Peyer's patch (tissue), 4 donors: ENCODE data around the gene RAD51D. TPM values are rescaled to one million over a fixed set of nuclear protein-coding genes. Genes with fewer than 3 reads are reported as not detected.

ENCODE experiments used
- DNase-seq, 3 donors: peaks; one replicate each; pipeline ENCODE4 v3.0.0-alpha.2; 2017 to 2019
- H3K27ac ChIP-seq, 4 donors: fragments of 200-600 bp; sonication (generic); one replicate each; pipeline ENCODE4 v1.5.1; 2016 to 2019
- H3K27me3 ChIP-seq, 2 donors: fragments of 200-600 bp; sonication (generic); one replicate each; pipeline ENCODE4 v1.5.1; 2019
- H3K36me3 ChIP-seq, 3 donors: fragments of 200-600 bp; sonication (generic); one replicate each; pipeline ENCODE4 v1.5.1; 2016 to 2019
- H3K4me1 ChIP-seq, 4 donors: fragments of 200-600 bp; sonication (generic); one replicate each; pipeline ENCODE4 v1.5.1; 2016 to 2019
- H3K4me3 ChIP-seq, 4 donors: fragments of 200-600 bp; sonication (generic); 1 replicate in 3 of 4; 2 replicates in 1 of 4; pipeline ENCODE4 v1.5.1; 2016 to 2019; ENCODE audit warnings: mild to moderate bottlenecking in 1 of 4
- H3K9me3 ChIP-seq, 4 donors: fragments of 200-600 bp; sonication (generic); one replicate each; pipeline ENCODE4 v1.5.1; 2016 to 2019; ENCODE audit warnings: mild to moderate bottlenecking in 1 of 4
- CTCF ChIP-seq, 6 experiments: fragments of 450-650 bp in 4 of 6; fragments of 200-600 bp in 2 of 6; sonication (generic) in 1 of 6; IDR thresholded peaks; one replicate each; pipeline ENCODE4 v1.5.1; 2017 to 2019; ENCODE audit warnings: antibody characterized with exemption in 6 of 6, mild to moderate bottlenecking in 3 of 6, moderate library complexity in 1 of 6
- POLR2A ChIP-seq, 2 donors: fragments of 450-650 bp; IDR thresholded peaks; one replicate each; pipeline ENCODE4 v1.5.1; 2017; ENCODE audit warnings: antibody characterized with exemption in 2 of 2, mild to moderate bottlenecking in 2 of 2, moderate library complexity in 2 of 2
- total RNA-seq, 4 donors: library from RNA; depleted of rRNA; stranded (reverse); fragments of >200 nt; gene quantifications; one replicate each; pipeline ENCODE4 v1.1.0, GENCODE V29; 2016

Gene RAD51D
- total RNA-seq, 4 donors from 2014 or later: 6.3 to 18.2 (median 14.7) TPM

- Histone ChIP-seq H3K36me3 (no peaks in the 10 kb centered on the region), H3K4me1 (peaks cover 0 to 54% (median 13%) of the 10 kb centered on the region in 4 donors), H3K27me3 (no peaks in the 10 kb centered on the region), H3K27ac (peak overlapping the region; percentile 5 to 49 (median 20)), H3K4me3 (no peak overlapping the region), H3K9me3 (no peaks in the 10 kb centered on the region)
- DNase-seq: no peak
- TF ChIP-seq CTCF (IDR thresholded peaks at IDR 0.05): no peak
- no peak for TF ChIP-seq POLR2A (IDR thresholded peaks at IDR 0.05)
Observed at GRCh38 chr17:35084987-35085386, 34.7 kb downstream of the RAD51D start.

GRCh38 chr17:35083071-35083470 is 36.6 kb downstream of the RAD51D start:
- TF ChIP-seq CTCF (IDR thresholded peaks at IDR 0.05) (no peak), POLR2A (IDR thresholded peaks at IDR 0.05) (no peak)
- Histone ChIP-seq H3K4me3 (no peak overlapping the region), H3K27ac (peak overlapping the region in 1 of 4 donors; percentile 4), H3K4me1 (peaks cover 0 to 61% (median 14%) of the 10 kb centered on the region in 4 donors), H3K36me3 (no peaks in the 10 kb centered on the region), H3K9me3 (no peaks in the 10 kb centered on the region), H3K27me3 (no peaks in the 10 kb centered on the region)
- DNase-seq: no peak

- DNase-seq: no peak
- no peaks in the 10 kb centered on the region for H3K9me3 ChIP-seq
- H3K36me3 ChIP-seq: no peaks in the 10 kb centered on the region
- peak overlapping the region in 3 of 4 donors; percentile 4 to 34 (median 14) for H3K27ac ChIP-seq
- TF ChIP-seq POLR2A (IDR thresholded peaks at IDR 0.05) (no peak), CTCF (IDR thresholded peaks at IDR 0.05) (no peak)
- peaks cover 0 to 69% (median 13%) of the 10 kb centered on the region in 4 donors for H3K4me1 ChIP-seq
- H3K27me3 ChIP-seq: no peaks in the 10 kb centered on the region
- H3K4me3 ChIP-seq: no peak overlapping the region
Observed at GRCh38 chr17:35082073-35082657, 37.5 kb downstream of the RAD51D start.

- Histone ChIP-seq H3K9me3 (no peaks in the 10 kb centered on the region), H3K4me3 (no peak overlapping the region), H3K36me3 (no peaks in the 10 kb centered on the region), H3K27me3 (no peaks in the 10 kb centered on the region), H3K4me1 (peaks cover 0 to 65% (median 11%) of the 10 kb centered on the region in 4 donors), H3K27ac (peak overlapping the region in 1 of 4 donors; percentile 14)
- no peak for DNase-seq
- TF ChIP-seq POLR2A (IDR thresholded peaks at IDR 0.05) (no peak), CTCF (IDR thresholded peaks at IDR 0.05) (no peak)
Observed at GRCh38 chr17:35081638-35082037, 38.0 kb downstream of the RAD51D start.

- Histone ChIP-seq H3K9me3 (no peaks in the 10 kb centered on the region), H3K27ac (peak overlapping the region in 1 of 4 donors; percentile 27), H3K36me3 (no peaks in the 10 kb centered on the region), H3K4me3 (no peak overlapping the region), H3K4me1 (peaks cover 0 to 61% (median 12%) of the 10 kb centered on the region in 4 donors), H3K27me3 (no peaks in the 10 kb centered on the region)
- TF ChIP-seq POLR2A (IDR thresholded peaks at IDR 0.05): no peak
- no peak for TF ChIP-seq CTCF (IDR thresholded peaks at IDR 0.05)
- DNase-seq: no peak
Observed at GRCh38 chr17:35080536-35080935, 39.1 kb downstream of the RAD51D start.
